Measurements from ENCODE around the gene CHST8.

DNA sequence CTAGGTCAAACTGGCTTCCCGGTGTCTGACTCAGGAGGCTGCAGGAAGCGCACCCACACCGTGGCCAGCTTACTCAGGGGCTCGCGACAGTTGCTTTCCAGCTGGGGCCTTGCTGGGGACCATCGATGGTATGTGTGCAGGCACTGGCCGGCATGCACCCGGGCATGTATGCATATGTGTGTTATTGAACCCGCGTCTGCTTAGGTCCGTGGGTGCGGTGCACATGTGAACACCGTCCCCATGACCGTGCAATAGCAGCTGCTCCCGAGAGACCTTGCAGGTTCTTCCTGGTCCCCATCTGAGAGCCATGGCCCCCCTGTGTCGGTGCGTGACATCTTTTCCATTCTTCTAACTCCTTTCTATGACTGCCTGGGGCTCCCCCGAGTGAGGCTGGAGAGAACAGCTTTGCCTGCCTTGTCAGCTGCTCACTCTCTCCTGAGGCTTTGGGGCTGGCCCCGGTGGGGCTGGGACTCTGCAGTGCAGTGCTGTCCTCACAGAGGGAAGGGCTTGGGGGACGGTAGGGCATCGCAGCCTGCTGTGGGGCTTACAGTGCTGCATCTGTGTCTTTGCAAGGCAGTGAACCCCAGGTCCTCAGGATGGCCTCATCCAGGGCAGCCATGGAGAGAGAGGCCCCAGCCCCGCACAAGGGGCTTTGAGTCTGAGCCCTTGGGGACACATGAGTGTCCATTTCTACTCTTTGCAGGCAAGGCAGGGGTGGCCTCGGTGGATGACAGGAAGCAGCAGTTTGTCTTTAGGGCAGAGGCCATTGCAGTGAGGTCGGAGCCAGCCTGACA lies 65.1 kb downstream of the CHST8 start:
- TF ChIP-seq, protein P1, sequence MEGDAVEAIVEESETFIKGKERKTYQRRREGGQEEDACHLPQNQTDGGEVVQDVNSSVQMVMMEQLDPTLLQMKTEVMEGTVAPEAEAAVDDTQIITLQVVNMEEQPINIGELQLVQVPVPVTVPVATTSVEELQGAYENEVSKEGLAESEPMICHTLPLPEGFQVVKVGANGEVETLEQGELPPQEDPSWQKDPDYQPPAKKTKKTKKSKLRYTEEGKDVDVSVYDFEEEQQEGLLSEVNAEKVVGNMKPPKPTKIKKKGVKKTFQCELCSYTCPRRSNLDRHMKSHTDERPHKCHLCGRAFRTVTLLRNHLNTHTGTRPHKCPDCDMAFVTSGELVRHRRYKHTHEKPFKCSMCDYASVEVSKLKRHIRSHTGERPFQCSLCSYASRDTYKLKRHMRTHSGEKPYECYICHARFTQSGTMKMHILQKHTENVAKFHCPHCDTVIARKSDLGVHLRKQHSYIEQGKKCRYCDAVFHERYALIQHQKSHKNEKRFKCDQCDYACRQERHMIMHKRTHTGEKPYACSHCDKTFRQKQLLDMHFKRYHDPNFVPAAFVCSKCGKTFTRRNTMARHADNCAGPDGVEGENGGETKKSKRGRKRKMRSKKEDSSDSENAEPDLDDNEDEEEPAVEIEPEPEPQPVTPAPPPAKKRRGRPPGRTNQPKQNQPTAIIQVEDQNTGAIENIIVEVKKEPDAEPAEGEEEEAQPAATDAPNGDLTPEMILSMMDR (IDR thresholded peaks at IDR 0.05) = no peak
- no peak for TF ChIP-seq EP300 (IDR thresholded peaks at IDR 0.05)
